IMR-90 (cell line): ENCODE results near the gene ZNF571. TPM values are rescaled to one million over a fixed set of nuclear protein-coding genes. Genes with fewer than 3 reads are reported as not detected.

Source experiments
- ATAC-seq: fragments of 200-7000 bp; cut with Tn5 transposase; 2 replicates; pipeline ENCODE4 v1.9.1; 2020; ENCODE audit warnings: low read depth, mild to moderate bottlenecking, moderate library complexity
- BruUV-seq: library from RNA; stranded (reverse); fragments of 400-500 nt; replicated peaks from 2 replicates; lab custom pipeline; 2021; lab: Mats Ljungman, UMichigan
- CTCF ChIA-PET: fragments of 300-600 bp; formaldehyde crosslinking; extraction: SDS; loops from one replicate; lab custom pipeline; 2021; ENCODE audit warnings: antibody characterized with exemption; lab: Yijun Ruan, JAX
- POLR2A ChIA-PET: fragments of 300-600 bp; sonication (Branson Sonifier 250); formaldehyde crosslinking; loops from one replicate; lab custom pipeline; 2022; ENCODE audit warnings: antibody characterized with exemption; ENCODE audit not compliant: unreplicated experiment; lab: Charles Lee
- DNase-seq: peaks from one replicate; pipeline ENCODE4 v3.0.0; 2013
- H2AFZ ChIP-seq: replicated peaks from 2 replicates; pipeline ENCODE3; 2013; ENCODE audit warnings: low read length, mild to moderate bottlenecking; ENCODE audit not compliant: poor library complexity
- H2AK5ac ChIP-seq: 2 replicates; pipeline ENCODE4 v1.6.1; 2013; ENCODE audit warnings: low read depth, low read length, inconsistent platforms
- H2AK9ac ChIP-seq: replicated peaks from 2 replicates; pipeline ENCODE3; 2013; ENCODE audit warnings: mild to moderate bottlenecking, low read depth, low read length, moderate library complexity; ENCODE audit not compliant: poor library complexity
- H2BK120ac ChIP-seq: 2 replicates; pipeline ENCODE4 v1.6.1; 2013; ENCODE audit warnings: low read depth, low read length, inconsistent platforms
- H2BK15ac ChIP-seq: 3 replicates; pipeline ENCODE4 v1.6.1; 2013; ENCODE audit warnings: low read depth, low read length, inconsistent platforms
- H2BK20ac ChIP-seq: 2 replicates; pipeline ENCODE4 v1.6.1; 2013; ENCODE audit warnings: low read depth, mild to moderate bottlenecking, inconsistent platforms, low read length, moderate library complexity
- H2BK5ac ChIP-seq: 2 replicates; pipeline ENCODE4 v1.6.1; 2013; ENCODE audit warnings: mild to moderate bottlenecking, low read depth, low read length, inconsistent platforms; ENCODE audit not compliant: poor library complexity, severe bottlenecking
- H3K14ac ChIP-seq: replicated peaks from 2 replicates; pipeline ENCODE4 v1.6.1; 2013; ENCODE audit warnings: low read depth, low read length, inconsistent platforms
- H3K18ac ChIP-seq: 2 replicates; pipeline ENCODE4 v1.6.1; 2013; ENCODE audit warnings: low read depth, low read length, control low read depth
- H3K23ac ChIP-seq: 2 replicates; pipeline ENCODE4 v1.6.1; 2013; ENCODE audit warnings: low read depth, low read length, inconsistent platforms
- H3K27ac ChIP-seq: 2 replicates; pipeline ENCODE4 v1.5.1; 2013; ENCODE audit warnings: mild to moderate bottlenecking, control low read depth, low read length; ENCODE audit not compliant: insufficient read depth
- H3K27me3 ChIP-seq: 2 replicates; pipeline ENCODE4 v1.6.1; 2013; ENCODE audit warnings: low read length; ENCODE audit not compliant: control insufficient read depth, insufficient read depth
- H3K36me3 ChIP-seq: 2 replicates; pipeline ENCODE4 v1.6.1; 2013; ENCODE audit warnings: low read length, mixed read lengths; ENCODE audit not compliant: control insufficient read depth, insufficient read depth
- H3K4ac ChIP-seq: 2 replicates; pipeline ENCODE4 v1.6.1; 2013; ENCODE audit warnings: low read depth, low read length, inconsistent platforms
- H3K4me1 ChIP-seq: 2 replicates; pipeline ENCODE4 v1.6.1; 2013; ENCODE audit warnings: low read length, mixed read lengths; ENCODE audit not compliant: control insufficient read depth, insufficient read depth
- H3K4me2 ChIP-seq: 2 replicates; pipeline ENCODE4 v1.6.1; 2013; ENCODE audit warnings: low read depth, mild to moderate bottlenecking, control low read depth, low read length, moderate library complexity
- H3K4me3 ChIP-seq: 2 replicates; pipeline ENCODE4 v1.5.1; 2013; ENCODE audit warnings: low read depth, mild to moderate bottlenecking, control low read depth, low read length, moderate library complexity; ENCODE audit not compliant: insufficient read depth
- H3K56ac ChIP-seq: 2 replicates; pipeline ENCODE4 v1.6.1; 2013; ENCODE audit warnings: low read length, inconsistent platforms; ENCODE audit not compliant: insufficient read depth; ENCODE audit errors: extremely low read depth
- H3K79me1 ChIP-seq, 2 experiments: 2 replicates each; pipeline ENCODE4 v1.6.1; 2013; ENCODE audit warnings: low read length in 2 of 2, inconsistent platforms in 1 of 2, low read depth in 1 of 2
- H3K9ac ChIP-seq: 2 replicates; pipeline ENCODE4 v1.6.1; 2013; ENCODE audit warnings: low read depth, low read length, control low read depth
- H3K9me1 ChIP-seq: 2 replicates; pipeline ENCODE4 v1.6.1; 2013; ENCODE audit warnings: low read length, inconsistent platforms; ENCODE audit not compliant: insufficient read depth
- H3K9me3 ChIP-seq: 2 replicates; pipeline ENCODE4 v1.6.1; 2013; ENCODE audit warnings: low read length; ENCODE audit not compliant: control insufficient read depth, insufficient read depth
- H4K20me1 ChIP-seq: 2 replicates; pipeline ENCODE4 v1.6.1; 2013; ENCODE audit warnings: low read length, inconsistent platforms; ENCODE audit not compliant: insufficient read depth
- H4K5ac ChIP-seq: 2 replicates; pipeline ENCODE4 v1.6.1; 2013; ENCODE audit warnings: mild to moderate bottlenecking, low read depth, low read length, control low read depth
- H4K8ac ChIP-seq, 2 experiments: 2 replicates each; pipeline ENCODE4 v1.6.1; 2013; ENCODE audit warnings: low read depth in 2 of 2, low read length in 2 of 2, control low read depth in 1 of 2, inconsistent platforms in 1 of 2
- H4K91ac ChIP-seq: 2 replicates; pipeline ENCODE4 v1.6.1; 2013; ENCODE audit warnings: low read depth, low read length, inconsistent platforms; ENCODE audit not compliant: insufficient read depth
- BHLHE40 ChIP-seq: fragments of 150-350 bp; IDR thresholded peaks from 2 replicates; pipeline ENCODE4 v1.6.1; 2016; ENCODE audit warnings: mild to moderate bottlenecking, low read depth, low read length
- CEBPB ChIP-seq: IDR thresholded peaks from 2 replicates; pipeline ENCODE4 v1.6.1; 2012; ENCODE audit warnings: low read depth, low read length, improper control_type of control experiment
- CTCF ChIP-seq: conservative IDR thresholded peaks from 2 replicates; pipeline ENCODE4 v1.5.1; 2012; ENCODE audit warnings: mild to moderate bottlenecking, low read depth, low read length, improper control_type of control experiment
- ELK1 ChIP-seq: fragments of 150-350 bp; IDR thresholded peaks from 2 replicates; pipeline ENCODE4 v1.6.1; 2016; ENCODE audit warnings: low read depth, mild to moderate bottlenecking, low read length, moderate library complexity, borderline replicate concordance
- FOS ChIP-seq: fragments of 150-350 bp; IDR thresholded peaks from 2 replicates; pipeline ENCODE4 v1.6.1; 2016; ENCODE audit warnings: low read depth, low read length
- MXI1 ChIP-seq: IDR thresholded peaks from 2 replicates; pipeline ENCODE4 v1.6.1; 2012; ENCODE audit warnings: low read depth, mild to moderate bottlenecking, low read length, moderate library complexity, borderline replicate concordance
- NFE2L2 ChIP-seq: fragments of 150-350 bp; IDR thresholded peaks from 2 replicates; pipeline ENCODE4 v1.6.1; 2016; ENCODE audit warnings: low read depth, mild to moderate bottlenecking, low read length
- WGBS, 2 experiments: methylation state at CpG; one replicate each; pipeline versions ENCODE4 v1.1.5 to v1.1.7; 2013; ENCODE audit warnings: missing lambda C conversion rate in 2 of 2; ENCODE audit not compliant: insufficient read length in 1 of 2; ENCODE audit errors: extremely low coverage in 2 of 2; 5-methylcytosine and 5-hydroxymethylcytosine counted together
- dilution Hi-C: fragments of 300-500 bp; cut with HindIII; formaldehyde crosslinking; loops from one replicate; pipeline ENCODE4 v1.14.3; 2018; ENCODE audit warnings: low sequenced_read_pairs; ENCODE audit not compliant: unreplicated experiment
- in situ Hi-C: fragments of 300-500 bp; cut with MboI; formaldehyde crosslinking; loops from 3 replicates; pipeline ENCODE4 v1.14.3; 2019; ENCODE audit warnings: low sequenced_read_pairs, inconsistent platforms, mixed read lengths
- intact Hi-C: fragments of 100-400 bp; cut with micrococcal nuclease; formaldehyde crosslinking; loops from 2 replicates; pipeline ENCODE4 v1.10.0; 2022
- polyA plus RNA-seq, 3 experiments: library from polyadenylated mRNA; depleted of rRNA; stranded (reverse); fragments of >200 nt; gene quantifications; 2 replicates each; pipeline ENCODE4 v1.2.3, GENCODE V29; 2012; ENCODE audit warnings: low replicate concordance in 1 of 3
- total RNA-seq: library from RNA; depleted of rRNA; stranded (reverse); fragments of >200 nt; gene quantifications from 2 replicates; pipeline ENCODE4 v1.2.3, GENCODE V29; 2012

ZNF571 gene
- total and polyA plus RNA-seq, 2 of the 4 experiments (the other 2 are of a cell fraction) = 0.82 to 2.2 TPM

- no CpG with 5 or more reads among the region's 7 CpGs for WGBS, 2 experiments
- Histone ChIP-seq H4K20me1 (no peaks in the 10 kb centered on the region), H2AFZ (no peak overlapping the region), H3K27me3 (no peaks in the 10 kb centered on the region), H2BK120ac (no peak overlapping the region), H3K9me1 (no peaks in the 10 kb centered on the region), H3K4ac (no peak overlapping the region), H2BK15ac (no peak overlapping the region), H4K8ac (no peak overlapping the region), H2AK5ac (no peak overlapping the region), H3K18ac (no peak overlapping the region), H4K91ac (no peak overlapping the region), H3K4me3 (no peak overlapping the region), H3K4me2 (no peak overlapping the region), H2BK5ac (no peak overlapping the region), H4K5ac (no peak overlapping the region), H3K27ac (no peak overlapping the region), H3K36me3 (peaks cover 16% of the 10 kb centered on the region), H3K23ac (no peak overlapping the region), H2BK20ac (no peak overlapping the region), H3K9me3 (peaks cover 41% of the 10 kb centered on the region), H3K9ac (no peak overlapping the region), H2AK9ac (no peak overlapping the region), H3K4me1 (no peaks in the 10 kb centered on the region), H3K14ac (no peak overlapping the region), H3K56ac (no peak overlapping the region), H3K79me1 (no peaks in the 10 kb centered on the region)
- in situ Hi-C loops = no loop called here
- POLR2A ChIA-PET = no interaction called here
- dilution Hi-C loops = no loop called here
- no TSS peak for BruUV-seq
- TF ChIP-seq FOS = no peak
- TF ChIP-seq CEBPB = no peak
- no peak for TF ChIP-seq ELK1
- no peak for TF ChIP-seq MXI1
- TF ChIP-seq CTCF = no peak
- no peak for TF ChIP-seq BHLHE40
- TF ChIP-seq NFE2L2 = no peak
- no peak for ATAC-seq
- CTCF ChIA-PET = no interaction called here
- DNase-seq = no peak
- intact Hi-C loops = no loop called here
These were observed 57.1 kb downstream of the ZNF571 start for GRCh38 chr19:37537391-37537947.
